Measurements from ENCODE around the gene NOS1AP. TPM values are rescaled to one million over a fixed set of nuclear protein-coding genes. Genes with fewer than 3 reads are reported as not detected.

Gene NOS1AP
- total RNA-seq, 1 donor from 2014 or later: 0.62 TPM

GRCh38 chr1:162380061-162380846 lies 310.8 kb downstream of the NOS1AP start:
- DNase-seq (ENCODE audit: low read depth): no peak

- DNase-seq (ENCODE audit: low read depth): no peak
Measured at GRCh38 chr1:162381383-162381782, 311.9 kb downstream of the NOS1AP start, which contains the start of gene C1orf226. Gene C1orf226 (plus strand): TSS chr1:162381728. CDS start chr1:162381902, 174 bp downstream.

- no peak for DNase-seq (ENCODE audit: low read depth)
Measured at GRCh38 chr1:162381941-162382750, 312.7 kb downstream of the NOS1AP start.

- no peak for DNase-seq (ENCODE audit: low read depth)
Measured at GRCh38 chr1:162383091-162383490, 313.6 kb downstream of the NOS1AP start.

GRCh38 chr1:162383516-162383915 lies 314.0 kb downstream of the NOS1AP start:
- DNase-seq (ENCODE audit: low read depth): no peak

GRCh38 chr1:162384116-162384515 lies 314.6 kb downstream of the NOS1AP start:
- DNase-seq (ENCODE audit: low read depth): no peak

- no peak for DNase-seq (ENCODE audit: low read depth)
Measured at GRCh38 chr1:162384601-162385279, 315.2 kb downstream of the NOS1AP start.

- no peak for DNase-seq (ENCODE audit: low read depth)
Measured at GRCh38 chr1:162385280-162385623, 315.8 kb downstream of the NOS1AP start.

- no peak for DNase-seq (ENCODE audit: low read depth)
Measured at GRCh38 chr1:162385702-162386101, 316.2 kb downstream of the NOS1AP start.

GRCh38 chr1:162386292-162387225 lies 317.1 kb downstream of the NOS1AP start:
- no peak for DNase-seq (ENCODE audit: low read depth)

- no peak for DNase-seq (ENCODE audit: low read depth)
Measured at GRCh38 chr1:162387226-162388082, 318.0 kb downstream of the NOS1AP start.

GRCh38 chr1:162388083-162388594 lies 318.6 kb downstream of the NOS1AP start:
- DNase-seq (ENCODE audit: low read depth): no peak

- DNase-seq (ENCODE audit: low read depth): peak; percentile 61
Measured at GRCh38 chr1:162388615-162389014, 319.1 kb downstream of the NOS1AP start.

GRCh38 chr1:162389021-162389818 lies 319.7 kb downstream of the NOS1AP start:
- peak; percentile 95 for DNase-seq (ENCODE audit: low read depth)

GRCh38 chr1:162389971-162390370 lies 320.5 kb downstream of the NOS1AP start:
- DNase-seq (ENCODE audit: low read depth): peak; percentile 71

- DNase-seq (ENCODE audit: low read depth): no peak
Measured at GRCh38 chr1:162390396-162391185, 321.1 kb downstream of the NOS1AP start.

- peak; percentile 57 for DNase-seq (ENCODE audit: low read depth)
Measured at GRCh38 chr1:162391790-162392563, 322.5 kb downstream of the NOS1AP start.
